Right atrium auricular region (tissue), 2 donors: ENCODE measurements around the gene EDIL3. TPM values are rescaled to one million over a fixed set of nuclear protein-coding genes. Genes with fewer than 3 reads are reported as not detected.

Experiments used
- DNase-seq: peaks from one replicate; pipeline ENCODE4 v3.0.0-alpha.2; 2019; ENCODE audit warnings: low spot score
- H3K27ac ChIP-seq, 2 donors: fragments of 200-600 bp; sonication (generic); 1 replicate in 1 of 2; 2 replicates in 1 of 2; pipeline ENCODE4 v1.5.1; 2016 to 2019
- H3K27me3 ChIP-seq, 2 donors: fragments of 200-600 bp; sonication (generic); one replicate each; pipeline versions ENCODE4 v1.5.1 to v1.6.0; 2017 to 2019
- H3K36me3 ChIP-seq: fragments of 200-600 bp; sonication (generic); one replicate; pipeline ENCODE4 v1.5.1; 2016
- H3K4me1 ChIP-seq, 2 donors: fragments of 200-600 bp; sonication (generic); one replicate each; pipeline versions ENCODE4 v1.5.1 to v1.6.0; 2017 to 2019
- H3K4me3 ChIP-seq, 2 donors: fragments of 200-600 bp; sonication (generic); 1 replicate in 1 of 2; 2 replicates in 1 of 2; pipeline ENCODE4 v1.5.1; 2017 to 2019; ENCODE audit warnings: mild to moderate bottlenecking in 1 of 2, moderate library complexity in 1 of 2
- H3K9me3 ChIP-seq, 2 donors: fragments of 200-600 bp; sonication (generic); one replicate each; pipeline ENCODE4 v1.5.1; 2019
- total RNA-seq, 2 donors: library from RNA; depleted of rRNA; stranded (reverse); fragments of >200 nt; gene quantifications; one replicate each; pipeline ENCODE4 v1.1.0, GENCODE V29; 2016
- TF ChIP-seq, protein P1 (sequence below), 2 donors: fragments of 200-600 bp; sonication (generic); IDR thresholded peaks; one replicate each; pipeline ENCODE4 v1.5.1; 2019; ENCODE audit warnings: antibody characterized with exemption in 2 of 2

The EDIL3 gene, protein sequence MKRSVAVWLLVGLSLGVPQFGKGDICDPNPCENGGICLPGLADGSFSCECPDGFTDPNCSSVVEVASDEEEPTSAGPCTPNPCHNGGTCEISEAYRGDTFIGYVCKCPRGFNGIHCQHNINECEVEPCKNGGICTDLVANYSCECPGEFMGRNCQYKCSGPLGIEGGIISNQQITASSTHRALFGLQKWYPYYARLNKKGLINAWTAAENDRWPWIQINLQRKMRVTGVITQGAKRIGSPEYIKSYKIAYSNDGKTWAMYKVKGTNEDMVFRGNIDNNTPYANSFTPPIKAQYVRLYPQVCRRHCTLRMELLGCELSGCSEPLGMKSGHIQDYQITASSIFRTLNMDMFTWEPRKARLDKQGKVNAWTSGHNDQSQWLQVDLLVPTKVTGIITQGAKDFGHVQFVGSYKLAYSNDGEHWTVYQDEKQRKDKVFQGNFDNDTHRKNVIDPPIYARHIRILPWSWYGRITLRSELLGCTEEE
- total RNA-seq, result 10 to 100 TPM in 1 of 2 donors, 1 to 10 TPM in 1; 9.0 to 10.8 TPM

DNA sequence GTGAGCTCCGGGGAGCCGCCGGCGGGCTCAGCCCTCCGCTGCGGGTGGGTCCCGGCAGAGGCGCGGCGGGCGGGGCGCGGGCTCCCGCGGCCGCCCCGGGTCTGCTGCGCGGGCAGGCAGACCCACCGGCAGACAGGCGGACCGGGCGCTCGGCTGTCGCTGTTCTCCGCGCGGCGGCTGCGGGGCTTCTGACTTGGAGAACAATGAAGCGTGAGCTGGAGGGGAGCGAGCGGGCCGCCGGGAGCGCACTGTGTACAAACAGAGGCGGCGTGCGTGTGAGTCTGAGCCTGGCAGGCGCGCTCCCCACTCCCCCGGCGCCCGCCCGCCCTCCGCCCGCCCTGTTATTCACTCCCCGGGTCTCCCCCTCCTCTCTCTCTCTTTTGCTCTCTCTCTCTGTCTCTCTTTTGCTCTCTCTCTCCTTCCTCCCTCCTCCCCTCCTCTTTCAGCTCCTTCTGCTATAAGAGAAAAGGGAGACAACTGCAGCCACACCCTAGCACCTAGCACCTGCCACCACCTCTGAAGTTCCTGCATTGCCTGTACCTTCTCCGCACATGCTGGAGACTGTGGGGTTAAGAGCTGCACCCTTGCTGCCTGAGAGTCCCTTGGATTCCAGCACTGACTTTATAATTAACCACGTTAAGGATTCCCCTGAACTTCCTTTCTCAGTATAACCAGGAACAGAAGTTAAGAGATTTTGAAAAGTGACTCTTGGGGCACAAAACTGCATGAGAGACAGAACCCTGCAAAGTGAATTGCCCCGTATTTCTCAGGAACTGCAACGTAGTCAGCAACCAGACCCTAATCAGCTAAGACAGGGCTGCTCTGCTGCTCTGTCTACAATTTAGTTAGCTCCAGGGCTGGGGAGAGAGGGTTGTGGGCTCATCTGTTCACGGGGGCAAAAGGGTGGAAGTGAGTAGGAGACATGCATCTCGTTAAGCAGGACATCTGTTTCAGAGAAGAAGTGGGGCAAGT lies at the start of gene EDIL3:
Gene EDIL3, minus strand, starts transcription at position 277 of the 972 bp plus-strand sequence. CDS start 506 bp downstream, outside the sequence.
- Histone ChIP-seq H3K27ac (peak within 1 kb of the TSS; percentile 31 to 44), H3K4me3 (peak within 1 kb of the TSS; percentile 53 to 57), H3K27me3 (no peaks in the 10 kb centered on the region), H3K9me3 (no peaks in the 10 kb centered on the region), H3K4me1 (peaks cover 0 to 6% of the 10 kb centered on the region in 2 donors), H3K36me3 (no peaks in the 10 kb centered on the region)
- TF ChIP-seq, protein P1, sequence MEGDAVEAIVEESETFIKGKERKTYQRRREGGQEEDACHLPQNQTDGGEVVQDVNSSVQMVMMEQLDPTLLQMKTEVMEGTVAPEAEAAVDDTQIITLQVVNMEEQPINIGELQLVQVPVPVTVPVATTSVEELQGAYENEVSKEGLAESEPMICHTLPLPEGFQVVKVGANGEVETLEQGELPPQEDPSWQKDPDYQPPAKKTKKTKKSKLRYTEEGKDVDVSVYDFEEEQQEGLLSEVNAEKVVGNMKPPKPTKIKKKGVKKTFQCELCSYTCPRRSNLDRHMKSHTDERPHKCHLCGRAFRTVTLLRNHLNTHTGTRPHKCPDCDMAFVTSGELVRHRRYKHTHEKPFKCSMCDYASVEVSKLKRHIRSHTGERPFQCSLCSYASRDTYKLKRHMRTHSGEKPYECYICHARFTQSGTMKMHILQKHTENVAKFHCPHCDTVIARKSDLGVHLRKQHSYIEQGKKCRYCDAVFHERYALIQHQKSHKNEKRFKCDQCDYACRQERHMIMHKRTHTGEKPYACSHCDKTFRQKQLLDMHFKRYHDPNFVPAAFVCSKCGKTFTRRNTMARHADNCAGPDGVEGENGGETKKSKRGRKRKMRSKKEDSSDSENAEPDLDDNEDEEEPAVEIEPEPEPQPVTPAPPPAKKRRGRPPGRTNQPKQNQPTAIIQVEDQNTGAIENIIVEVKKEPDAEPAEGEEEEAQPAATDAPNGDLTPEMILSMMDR (IDR thresholded peaks at IDR 0.05), result no peak
- DNase-seq, result no peak

DNA sequence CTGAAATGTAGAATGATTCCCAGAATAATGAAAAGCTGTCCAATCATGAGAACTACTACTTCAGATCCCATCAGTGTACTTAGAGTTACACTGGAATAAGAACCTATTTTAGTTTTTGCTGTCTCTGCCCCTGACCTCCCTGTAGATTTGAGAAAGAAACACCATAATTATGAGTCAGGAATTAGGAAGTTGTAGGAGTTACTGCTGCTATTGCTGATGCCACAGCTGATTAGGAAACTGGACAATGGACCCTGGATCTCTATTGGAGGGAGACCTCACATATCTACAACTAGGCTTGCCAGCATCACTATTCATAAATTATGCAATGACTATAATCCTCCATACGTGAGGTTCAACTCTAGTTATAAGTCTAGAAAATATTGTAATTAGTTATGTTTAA lies 48.8 kb upstream of the EDIL3 start:
- no peak for DNase-seq
- no peaks in the 10 kb centered on the region for H3K36me3 ChIP-seq
- no peaks in the 10 kb centered on the region for H3K27me3 ChIP-seq
- TF ChIP-seq, protein P1 (IDR thresholded peaks at IDR 0.05), result no peak
- H3K9me3 ChIP-seq, result no peaks in the 10 kb centered on the region
- H3K27ac ChIP-seq, result no peak overlapping the region
- no peaks in the 10 kb centered on the region for H3K4me1 ChIP-seq
- no peak overlapping the region for H3K4me3 ChIP-seq

DNA sequence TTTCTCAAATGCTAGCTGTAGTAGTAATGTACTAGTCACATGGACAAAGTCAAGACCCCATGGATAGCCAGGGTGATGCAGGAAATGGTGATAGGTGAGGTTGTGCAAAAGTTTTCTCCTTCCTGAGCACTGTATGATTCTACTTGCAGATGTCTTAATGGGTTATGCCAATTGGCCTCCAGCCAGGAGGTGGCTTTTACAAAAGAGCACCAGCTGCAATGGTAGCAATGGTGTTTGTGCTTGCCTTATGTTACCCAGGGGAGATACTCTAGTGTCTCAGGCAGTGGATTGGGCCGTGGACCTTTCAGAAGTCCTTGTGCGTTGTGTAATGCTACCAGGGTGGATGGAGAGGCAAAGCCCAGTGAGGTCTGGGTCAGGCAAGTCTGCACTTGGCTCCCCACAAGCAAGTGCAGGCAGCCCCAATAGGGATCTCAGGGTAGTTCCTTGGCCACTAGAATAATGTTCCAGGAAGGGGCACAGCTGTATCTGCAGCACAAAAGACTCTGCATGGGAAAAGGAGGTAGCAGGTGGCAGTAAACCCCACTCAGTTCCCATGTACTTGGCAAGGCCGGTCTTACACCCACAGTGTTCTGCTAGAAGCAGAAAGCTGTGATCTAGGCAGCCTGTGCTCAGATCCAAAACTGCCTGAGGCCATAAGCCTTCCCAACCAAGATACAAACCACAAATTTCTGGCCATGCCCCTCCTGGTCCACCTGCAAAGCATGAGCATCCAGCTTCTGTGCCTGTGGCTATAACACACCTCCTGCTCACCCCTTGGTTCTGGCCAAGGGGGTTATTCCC lies 46.4 kb upstream of the EDIL3 start:
- Histone ChIP-seq H3K4me3 (no peak overlapping the region), H3K36me3 (no peaks in the 10 kb centered on the region), H3K27ac (no peak overlapping the region), H3K9me3 (no peaks in the 10 kb centered on the region), H3K27me3 (no peaks in the 10 kb centered on the region), H3K4me1 (no peaks in the 10 kb centered on the region)
- no peak for DNase-seq
- TF ChIP-seq, protein P1 (IDR thresholded peaks at IDR 0.05), result no peak

DNA sequence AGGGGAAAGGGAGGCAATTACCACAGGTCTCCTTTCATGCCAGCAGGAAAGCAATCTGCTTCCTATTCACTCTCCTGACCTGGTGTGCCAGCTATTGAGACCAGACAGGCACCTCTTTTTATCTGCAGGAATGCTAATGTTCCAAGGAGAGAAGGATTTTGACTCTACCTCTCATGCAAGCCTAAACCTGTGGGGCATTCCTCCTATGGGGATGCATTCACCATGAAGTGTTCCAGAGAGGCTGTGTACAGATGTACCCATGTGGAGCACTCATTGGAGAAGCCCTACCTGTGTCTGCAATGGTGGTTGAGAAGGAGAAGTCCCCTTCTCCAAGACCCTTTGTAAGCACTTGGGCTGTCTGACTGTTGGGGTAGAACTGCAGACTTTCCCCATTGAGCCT lies 45.4 kb upstream of the EDIL3 start:
- Histone ChIP-seq H3K4me3 (no peak overlapping the region), H3K27ac (no peak overlapping the region), H3K4me1 (no peaks in the 10 kb centered on the region), H3K36me3 (no peaks in the 10 kb centered on the region), H3K9me3 (no peaks in the 10 kb centered on the region), H3K27me3 (no peaks in the 10 kb centered on the region)
- DNase-seq, result no peak
- TF ChIP-seq, protein P1 (IDR thresholded peaks at IDR 0.05), result no peak

DNA sequence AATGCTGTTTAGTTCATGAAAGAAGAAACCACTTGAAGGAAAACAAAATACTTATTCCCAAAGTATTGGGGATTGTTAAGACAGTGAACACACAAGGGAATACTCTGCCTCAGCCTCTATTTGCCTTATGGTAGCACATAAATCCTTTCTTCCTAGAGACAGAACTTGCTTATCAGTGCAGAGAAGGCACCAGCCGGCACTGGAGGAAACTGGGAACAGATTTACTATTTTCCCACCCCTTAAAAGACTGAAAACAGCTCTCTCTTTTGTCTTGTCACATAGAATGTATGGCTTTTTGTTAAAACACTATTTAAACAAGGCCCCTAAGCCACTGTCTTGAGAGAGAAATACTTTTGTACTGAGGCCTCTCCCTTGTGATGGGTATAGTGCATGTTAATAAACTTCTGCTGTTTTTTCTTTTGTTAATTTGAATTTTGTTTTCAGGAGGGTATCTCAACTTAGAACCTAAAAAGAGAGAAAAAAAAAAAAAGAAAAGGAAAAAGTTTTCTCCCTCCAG lies 40.7 kb upstream of the EDIL3 start:
- TF ChIP-seq, protein P1 (IDR thresholded peaks at IDR 0.05), result no peak
- no peak overlapping the region for H3K4me3 ChIP-seq
- no peaks in the 10 kb centered on the region for H3K9me3 ChIP-seq
- H3K27ac ChIP-seq, result no peak overlapping the region
- H3K27me3 ChIP-seq, result no peaks in the 10 kb centered on the region
- H3K36me3 ChIP-seq, result no peaks in the 10 kb centered on the region
- no peak for DNase-seq
- H3K4me1 ChIP-seq, result no peaks in the 10 kb centered on the region
